ENCODE measurements around the gene WWOX.

DNA sequence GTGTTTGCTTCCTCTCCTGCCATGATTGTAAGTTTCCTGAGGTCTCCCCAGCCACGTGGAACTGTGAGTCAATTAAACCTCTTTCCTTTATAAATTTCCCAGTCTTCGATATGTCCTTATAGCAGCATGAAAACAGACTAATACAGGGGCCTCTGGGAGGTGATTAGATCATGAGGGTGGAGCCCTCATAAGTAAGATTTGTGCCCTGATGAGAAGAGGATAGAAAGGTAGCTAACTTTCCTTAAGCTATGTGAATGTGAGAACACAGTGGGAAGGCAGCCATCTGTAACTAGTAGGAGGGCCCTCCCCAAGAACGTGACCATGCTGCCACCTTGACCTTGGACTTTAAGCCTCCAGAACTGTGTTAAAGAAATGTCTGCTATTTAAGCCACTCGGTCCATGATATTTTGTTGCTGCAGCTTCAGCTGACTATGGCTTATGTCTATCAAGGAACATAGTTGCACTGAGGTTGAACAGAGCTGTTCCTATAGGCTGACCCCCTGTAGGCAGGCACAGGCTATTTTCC, 30.7 kb downstream of the WWOX start:
- TF ChIP-seq, protein P1, sequence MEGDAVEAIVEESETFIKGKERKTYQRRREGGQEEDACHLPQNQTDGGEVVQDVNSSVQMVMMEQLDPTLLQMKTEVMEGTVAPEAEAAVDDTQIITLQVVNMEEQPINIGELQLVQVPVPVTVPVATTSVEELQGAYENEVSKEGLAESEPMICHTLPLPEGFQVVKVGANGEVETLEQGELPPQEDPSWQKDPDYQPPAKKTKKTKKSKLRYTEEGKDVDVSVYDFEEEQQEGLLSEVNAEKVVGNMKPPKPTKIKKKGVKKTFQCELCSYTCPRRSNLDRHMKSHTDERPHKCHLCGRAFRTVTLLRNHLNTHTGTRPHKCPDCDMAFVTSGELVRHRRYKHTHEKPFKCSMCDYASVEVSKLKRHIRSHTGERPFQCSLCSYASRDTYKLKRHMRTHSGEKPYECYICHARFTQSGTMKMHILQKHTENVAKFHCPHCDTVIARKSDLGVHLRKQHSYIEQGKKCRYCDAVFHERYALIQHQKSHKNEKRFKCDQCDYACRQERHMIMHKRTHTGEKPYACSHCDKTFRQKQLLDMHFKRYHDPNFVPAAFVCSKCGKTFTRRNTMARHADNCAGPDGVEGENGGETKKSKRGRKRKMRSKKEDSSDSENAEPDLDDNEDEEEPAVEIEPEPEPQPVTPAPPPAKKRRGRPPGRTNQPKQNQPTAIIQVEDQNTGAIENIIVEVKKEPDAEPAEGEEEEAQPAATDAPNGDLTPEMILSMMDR (IDR thresholded peaks at IDR 0.05; ENCODE audit: poor library complexity, severe bottlenecking): no peak
- TF ChIP-seq EZH2 (IDR thresholded peaks at IDR 0.05; ENCODE audit: borderline replicate concordance, insufficient read depth, low read length, poor library complexity, severe bottlenecking) (no peak), EP300 (conservative IDR thresholded peaks at IDR 0.05; ENCODE audit: poor library complexity, severe bottlenecking) (no peak), MXI1 (conservative IDR thresholded peaks at IDR 0.05; ENCODE audit: poor library complexity, severe bottlenecking) (no peak)

Data from neural cell (in vitro differentiated cells).